Stomach (tissue), 4 donors: ENCODE results near the gene ENTPD8.
"Not testable (repeated sequence)": the region's sequence is repeated elsewhere in the genome, so short reads cannot be mapped to it uniquely, and the experiment has no call there.

Experiments used
- CTCF ChIP-seq, 7 experiments: fragments of 450-650 bp in 4 of 7; fragments of 200-600 bp in 3 of 7; sonication (generic) in 3 of 7; IDR thresholded peaks; one replicate each; pipeline ENCODE4 v1.5.1; 2016 to 2019; ENCODE audit warnings: antibody characterized with exemption in 7 of 7, control low read depth in 2 of 7, mild to moderate bottlenecking in 1 of 7
- EP300 ChIP-seq: sonication (generic); formaldehyde crosslinking; IDR thresholded peaks from one replicate; pipeline ENCODE4 v1.6.1; 2017; ENCODE audit warnings: antibody characterized with exemption
- POLR2A ChIP-seq, 4 donors: fragments of 450-650 bp; IDR thresholded peaks; one replicate each; pipeline ENCODE4 v1.6.1; 2016; ENCODE audit warnings: antibody characterized with exemption in 4 of 4, control low read depth in 2 of 4, mild to moderate bottlenecking in 1 of 4, moderate library complexity in 1 of 4

GRCh38 chr9:137466389-137467085, 25.4 kb upstream of the ENTPD8 start:
- TF ChIP-seq POLR2A (IDR thresholded peaks at IDR 0.05); CTCF (IDR thresholded peaks at IDR 0.05); EP300: not testable (repeated sequence)
